ENCODE measurements around the gene TBC1D14.
A peak's percentile ranks its signal among the peaks of the same experiment; 100 is the strongest.
"Not testable (repeated sequence)": the region's sequence is repeated elsewhere in the genome, so short reads cannot be mapped to it uniquely, and the experiment has no call there.

Gene TBC1D14

GRCh38 chr4:6890358-6890757 is 19.3 kb upstream of the TBC1D14 start:
- DNase-seq (ENCODE audit: low spot score), result no peak

GRCh38 chr4:6890971-6891370 is 18.7 kb upstream of the TBC1D14 start:
- DNase-seq (ENCODE audit: low spot score), result not testable (repeated sequence)

DNA sequence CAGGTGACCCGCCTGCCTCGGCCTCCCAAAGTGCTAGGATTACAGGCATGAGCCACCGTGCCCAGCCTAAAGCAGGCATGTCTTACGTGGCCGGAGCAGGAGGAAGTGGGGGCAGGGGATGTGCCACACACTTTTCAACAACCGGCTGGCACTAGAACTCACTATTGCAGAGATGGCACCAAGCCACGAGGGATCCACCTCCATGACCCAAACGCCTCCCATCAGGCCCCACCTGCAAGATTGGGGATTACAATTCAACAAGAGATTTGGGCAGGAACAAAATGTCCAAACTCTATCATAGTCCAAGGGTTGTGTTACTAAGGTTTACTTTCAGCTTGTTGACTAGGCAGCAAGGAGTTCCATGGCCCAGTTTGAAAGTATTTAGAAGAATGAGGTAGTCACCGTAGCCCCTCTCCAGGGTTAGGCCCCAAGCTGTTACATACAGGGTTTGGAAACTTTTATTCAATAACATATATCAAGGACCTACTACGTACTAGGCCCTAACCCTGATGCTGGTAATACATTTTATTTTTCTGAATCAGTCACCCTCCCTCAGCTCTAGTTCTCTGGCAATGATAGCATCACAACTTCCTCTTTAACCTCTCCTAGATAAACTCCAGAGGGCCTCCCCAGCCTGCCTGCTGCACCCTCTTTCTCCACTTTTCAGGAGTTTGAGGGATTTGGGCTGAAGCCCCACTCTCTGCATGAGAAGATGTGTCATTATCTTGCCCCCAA is 18.0 kb upstream of the TBC1D14 start:
- DNase-seq (ENCODE audit: low spot score), result no peak

- peak; percentile 50 for DNase-seq (ENCODE audit: low spot score)
These were observed 17.3 kb upstream of the TBC1D14 start for GRCh38 chr4:6892190-6892908.

DNA sequence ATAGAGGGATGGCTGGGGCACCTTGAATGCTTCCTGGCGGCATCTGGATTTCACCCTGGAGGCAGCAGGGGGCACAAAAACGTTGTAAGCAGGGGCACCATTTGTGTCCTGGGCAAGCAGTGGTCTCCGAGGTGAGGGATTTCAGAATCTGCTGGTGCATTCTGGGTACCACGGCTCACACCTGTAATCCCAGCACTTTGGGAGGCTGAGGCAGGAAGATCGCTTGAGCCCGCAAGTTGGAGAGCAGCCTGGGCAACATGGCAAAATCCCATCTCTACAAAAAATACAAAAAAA is 16.8 kb upstream of the TBC1D14 start:
- DNase-seq (ENCODE audit: low spot score), result no peak

DNA sequence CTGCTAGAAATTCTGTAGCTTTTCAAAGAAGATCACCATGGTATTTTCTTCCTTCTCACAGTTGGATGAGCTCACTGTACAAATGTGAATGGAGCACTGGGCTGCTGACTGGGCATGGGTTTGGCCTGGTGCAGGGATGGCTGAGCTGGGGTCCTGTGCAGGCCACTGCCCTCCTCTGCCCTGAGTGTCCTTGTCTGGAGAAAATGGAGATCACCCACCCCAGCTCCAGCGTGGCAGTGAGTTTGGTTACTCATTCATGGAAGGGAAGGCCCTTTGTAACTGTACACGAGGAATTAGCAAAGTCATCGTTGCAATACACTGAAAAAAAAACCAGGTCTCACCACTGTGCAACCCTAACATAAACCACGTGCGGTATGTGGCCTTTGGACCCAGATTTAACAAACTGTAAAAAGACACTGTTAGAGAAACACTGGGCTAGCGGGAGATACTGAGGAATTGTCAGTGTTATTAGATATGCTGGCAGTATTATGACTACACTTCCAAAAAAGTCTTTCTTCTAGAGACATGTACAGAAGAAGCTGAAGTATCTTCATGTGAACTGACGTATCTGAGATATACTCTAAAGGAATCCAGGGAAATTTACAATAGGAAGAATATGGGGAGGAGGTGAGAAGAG is 16.1 kb upstream of the TBC1D14 start:
- DNase-seq (ENCODE audit: low spot score), result no peak

- no peak for DNase-seq (ENCODE audit: low spot score)
These were observed 15.5 kb upstream of the TBC1D14 start for GRCh38 chr4:6894086-6894478.

DNA sequence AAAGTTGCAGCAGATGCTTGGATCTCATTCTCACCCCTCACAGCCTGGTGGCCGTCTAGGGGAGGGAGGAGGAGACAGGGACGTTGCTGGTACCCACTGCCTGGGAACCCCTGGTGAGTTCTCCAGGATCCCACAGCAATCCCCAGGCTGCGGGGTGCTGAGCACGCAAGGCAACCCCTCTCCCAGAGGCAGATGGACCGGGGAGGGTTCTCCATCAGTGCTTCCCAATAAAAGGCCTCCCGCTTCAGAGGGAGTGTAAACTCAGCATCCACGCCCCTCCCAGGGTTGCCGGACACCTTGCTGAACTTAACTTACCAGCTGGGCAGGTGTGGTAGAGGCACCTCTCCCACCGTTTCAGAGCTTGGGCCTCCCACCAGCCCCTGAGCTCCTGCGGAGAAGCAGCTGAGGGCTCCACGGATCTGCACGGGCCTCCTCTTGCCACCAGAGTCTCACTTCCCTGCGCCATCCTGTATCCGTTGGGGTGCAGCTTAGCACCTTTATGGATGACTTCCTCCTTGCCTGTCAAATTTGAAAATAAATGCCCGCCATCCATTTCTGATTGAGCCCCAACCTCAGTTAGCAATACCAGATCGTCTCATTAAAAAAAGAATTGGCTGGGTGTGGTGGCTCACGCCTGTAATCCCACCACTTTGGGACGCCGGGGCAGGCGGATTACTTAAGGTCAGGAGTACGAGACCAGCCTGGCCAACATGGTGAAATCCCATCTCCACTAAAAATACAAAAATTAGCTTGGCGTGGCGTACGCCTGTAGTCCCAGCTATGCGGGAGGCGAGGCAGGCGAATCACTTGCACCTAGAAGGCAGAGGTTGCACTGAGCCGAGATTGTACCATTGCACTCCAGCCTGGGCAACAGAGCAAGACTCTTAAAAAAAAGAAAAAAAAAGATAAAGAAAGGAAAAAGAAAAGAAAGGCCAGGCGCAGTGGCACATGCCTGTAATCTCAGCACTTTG is 14.8 kb upstream of the TBC1D14 start:
- DNase-seq (ENCODE audit: low spot score), result no peak

GRCh38 chr4:6896035-6896434 is 13.6 kb upstream of the TBC1D14 start:
- no peak for DNase-seq (ENCODE audit: low spot score)

DNA sequence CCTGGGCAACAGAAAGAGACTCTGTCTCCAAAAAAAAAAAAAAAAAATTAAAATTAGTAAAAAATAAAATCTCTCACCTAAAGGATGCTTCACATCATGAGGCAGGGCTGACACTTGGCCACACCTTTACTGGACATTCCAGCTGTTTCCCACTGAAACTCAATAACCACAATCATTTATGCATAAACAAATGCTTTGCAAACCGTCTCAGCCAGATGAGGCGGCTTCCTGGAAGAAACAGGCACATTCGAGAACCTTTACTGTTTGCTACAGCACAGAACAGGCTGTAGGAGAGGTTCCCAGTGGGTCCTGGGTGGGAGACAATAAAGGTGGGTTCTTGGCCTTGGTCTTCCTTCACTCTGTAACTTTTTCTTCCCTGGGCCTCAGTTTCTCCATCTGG is 10.9 kb upstream of the TBC1D14 start:
- DNase-seq (ENCODE audit: low spot score), result no peak

DNA sequence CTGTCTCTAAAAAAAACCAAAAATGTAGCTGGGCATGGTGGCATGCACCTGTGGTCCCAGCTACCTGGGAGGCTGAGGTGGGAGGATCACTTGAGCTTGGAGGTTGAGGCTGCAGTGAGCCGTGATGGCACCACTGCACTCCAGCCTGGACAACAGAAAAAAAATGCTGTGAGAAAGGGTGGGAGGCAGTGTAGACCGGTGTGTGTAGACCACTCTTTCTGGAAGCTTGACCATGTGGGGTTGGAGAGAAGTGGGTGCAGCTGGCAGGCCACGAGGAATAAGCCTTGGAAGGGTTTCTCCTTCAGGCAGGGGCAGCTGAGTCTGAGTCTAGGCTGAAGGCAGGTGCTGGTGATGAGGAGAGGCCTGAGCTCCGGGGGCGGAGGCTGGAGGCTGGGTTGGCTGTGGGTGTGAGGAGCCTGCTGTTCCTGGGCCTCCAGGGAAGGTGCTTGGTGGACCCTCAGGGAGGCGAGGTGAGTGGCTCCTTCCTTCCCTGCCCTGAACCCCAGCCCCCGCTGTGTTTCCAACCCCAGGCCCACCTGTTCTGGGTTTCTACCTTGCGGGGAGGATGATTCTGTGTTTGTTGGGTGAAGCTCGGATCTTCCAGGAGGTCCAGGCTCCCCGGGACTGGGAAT is 9.3 kb upstream of the TBC1D14 start:
- no peak for DNase-seq (ENCODE audit: low spot score)

GRCh38 chr4:6900956-6901355 is 8.7 kb upstream of the TBC1D14 start:
- no peak for DNase-seq (ENCODE audit: low spot score)

- DNase-seq (ENCODE audit: low spot score), result no peak
These were observed 7.8 kb upstream of the TBC1D14 start for GRCh38 chr4:6901669-6902317.

GRCh38 chr4:6902318-6903042 is 7.1 kb upstream of the TBC1D14 start:
- no peak for DNase-seq (ENCODE audit: low spot score)

DNA sequence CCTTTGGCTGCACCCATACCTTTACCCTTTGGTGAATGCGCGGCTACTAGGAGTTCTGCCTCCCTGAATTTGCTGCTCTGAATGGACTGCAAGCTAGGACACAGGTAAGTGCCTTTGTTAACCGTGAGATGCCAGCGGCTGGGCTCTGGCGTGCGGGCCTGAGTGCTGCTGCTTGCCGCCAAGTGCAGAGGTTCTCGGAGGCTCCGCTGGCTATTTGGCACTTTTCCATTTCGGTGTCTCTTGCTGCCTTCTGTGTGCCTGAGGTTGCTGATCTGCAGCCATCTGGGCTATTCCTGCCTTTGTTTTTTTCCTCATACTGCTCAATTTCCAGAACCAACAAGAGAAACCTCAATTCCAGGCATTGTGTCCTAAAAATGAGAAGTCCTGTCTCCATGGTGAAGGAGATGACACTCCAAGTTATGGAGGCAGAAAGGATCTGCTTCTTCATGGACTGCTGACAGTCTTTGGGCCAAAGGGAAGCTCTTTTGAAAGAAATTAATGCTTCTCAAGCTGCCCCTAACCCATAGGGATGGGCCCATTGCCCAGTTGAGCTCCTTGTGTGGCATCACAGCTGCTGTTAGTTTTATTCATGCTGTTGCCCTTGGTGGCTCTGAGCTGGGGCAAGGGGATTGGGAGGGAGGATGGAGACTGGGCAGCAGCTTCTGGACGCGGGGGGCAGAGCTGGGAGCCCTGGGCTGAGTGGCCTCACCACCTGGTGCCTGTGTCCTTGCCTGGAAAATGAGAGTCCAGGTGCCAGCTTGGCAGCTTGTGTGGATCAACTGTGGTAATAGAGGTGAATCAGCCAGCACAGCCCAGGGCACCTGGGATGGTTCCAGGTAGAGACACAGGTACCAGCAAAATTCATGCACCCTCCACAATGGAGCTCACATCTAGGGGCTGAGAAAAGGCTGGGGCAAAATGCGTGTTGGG is 3.8 kb upstream of the TBC1D14 start:
- no peak for DNase-seq (ENCODE audit: low spot score)

GRCh38 chr4:6906486-6906885 is 3.1 kb upstream of the TBC1D14 start:
- DNase-seq (ENCODE audit: low spot score), result not testable (repeated sequence)

DNA sequence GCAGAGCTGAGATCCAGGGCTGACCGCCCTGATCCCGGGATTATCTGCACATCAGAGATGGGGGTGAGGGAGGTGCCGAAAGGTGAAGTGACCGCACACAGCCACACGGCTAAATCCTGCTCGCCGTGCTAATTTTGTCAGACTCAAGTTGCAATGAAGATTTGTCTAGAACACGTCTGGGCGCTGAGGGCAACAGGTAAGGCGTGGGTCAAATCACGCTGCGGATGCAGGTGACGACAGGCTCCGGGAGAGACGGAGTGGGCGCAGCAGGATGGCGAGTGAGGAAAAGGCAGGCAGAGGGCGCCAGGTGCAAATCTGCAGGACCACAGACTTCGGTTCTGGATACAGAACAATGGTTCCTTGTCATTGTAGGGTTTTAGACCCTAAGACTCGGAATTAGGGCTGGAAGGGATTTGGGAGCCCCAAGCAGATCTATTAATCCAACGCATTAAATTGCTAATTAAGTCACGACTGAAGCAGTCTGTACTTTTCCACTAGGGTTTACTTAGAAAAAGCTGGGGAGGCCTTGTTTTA is 1.9 kb upstream of the TBC1D14 start:
- no peak for DNase-seq (ENCODE audit: low spot score)

DNA sequence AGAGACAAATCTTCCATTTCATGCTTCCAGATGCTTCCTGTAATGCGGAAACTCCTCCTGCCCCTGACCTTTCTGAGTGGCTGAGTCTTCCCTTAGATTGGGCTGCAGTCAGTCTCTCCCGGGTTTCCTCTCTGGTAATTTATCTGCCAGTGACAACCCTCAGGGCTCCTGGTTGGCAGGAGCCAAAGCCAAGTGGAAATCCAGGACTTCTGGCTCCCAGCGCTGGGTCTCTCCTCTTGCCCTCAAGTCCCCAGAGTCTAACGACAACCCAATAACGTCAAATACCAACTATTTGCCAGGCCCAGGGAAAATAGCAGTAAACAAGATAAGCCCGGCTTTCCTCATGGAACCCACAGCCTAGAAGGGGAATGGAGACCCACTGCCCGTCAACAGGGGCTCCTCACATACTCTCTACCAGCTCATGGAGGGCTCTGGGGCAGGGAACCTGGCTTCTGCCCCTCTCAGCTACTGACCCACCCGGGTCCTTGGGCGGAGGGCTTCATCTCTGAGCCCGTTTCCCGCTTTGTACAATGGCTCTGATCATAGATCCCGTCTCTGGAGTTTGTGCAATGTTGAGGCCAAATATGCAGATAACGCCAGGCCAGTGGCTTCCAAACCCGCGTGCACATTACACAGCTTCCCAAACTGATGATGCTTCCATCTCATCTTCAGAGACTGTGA is 1.1 kb upstream of the TBC1D14 start:
- DNase-seq (ENCODE audit: low spot score), result no peak

GRCh38 chr4:6909970-6910339 is 329 bp downstream of the TBC1D14 start:
- no peak for DNase-seq (ENCODE audit: low spot score)
